ENCODE data around the gene PRIM2.

The PRIM2 gene

GRCh38 chr6:57302477-57302876, 15.0 kb upstream of the PRIM2 start:
- ChIA-PET POLR2A (interaction anchor here (1.1 kb wide), 1 partner anchor 81 kb away, joined by 3 read pairs; no protein-coding TSS in a partner anchor), CTCF (interaction anchor here (1.5 kb wide), 1 partner anchor 14 kb away, joined by 6 read pairs; no protein-coding TSS in a partner anchor)
- Histone ChIP-seq H3K27ac (ENCODE audit: extremely low read depth, low read depth, low read length) (no peak overlapping the region), H3K4me3 (ENCODE audit: low read depth, low read length) (no peak overlapping the region), H3K36me3 (ENCODE audit: control insufficient read depth in 2 of 2, insufficient read depth in 1 of 2, low read length in 2 of 2) (no peaks in the 10 kb centered on the region), H3K4me1 (ENCODE audit: control insufficient read depth, insufficient read depth, low read length) (0 out of 2 replicates have a peak, but pooled peaks cover 4% of the 10 kb centered on the region), H3K9me3 (ENCODE audit: control insufficient read depth, insufficient read depth, low read depth, low read length) (no peaks in the 10 kb centered on the region)
- TF ChIP-seq ZNF768 (tag by site-specific recombination; IDR thresholded peaks at IDR 0.05) (no peak), PRDM6 (tag by site-specific recombination; IDR thresholded peaks at IDR 0.05) (peak; percentile 60)

GRCh38 chr6:57303931-57304681, 13.3 kb upstream of the PRIM2 start:
- H3K9me3 ChIP-seq (ENCODE audit: control insufficient read depth, insufficient read depth, low read depth, low read length), result no peaks in the 10 kb centered on the region
- H3K4me3 ChIP-seq (ENCODE audit: low read depth, low read length), result no peak overlapping the region
- H3K36me3 ChIP-seq (ENCODE audit: control insufficient read depth in 2 of 2, insufficient read depth in 1 of 2, low read length in 2 of 2), result no peaks in the 10 kb centered on the region
- 0 out of 2 replicates have a peak, but pooled peaks cover 4% of the 10 kb centered on the region for H3K4me1 ChIP-seq (ENCODE audit: control insufficient read depth, insufficient read depth, low read length)
- CTCF ChIA-PET, result interaction anchor here (0.6 kb wide), 1 partner anchor 16 kb away, joined by 3 read pairs; no protein-coding TSS in a partner anchor
- TF ChIP-seq ZNF624 (tag by site-specific recombination; IDR thresholded peaks at IDR 0.05) (no peak), ZNF76 (tag by site-specific recombination; IDR thresholded peaks at IDR 0.05; ENCODE audit: borderline replicate concordance, low read depth) (no peak), ZNF623 (tag by site-specific recombination; IDR thresholded peaks at IDR 0.05) (no peak), PRDM6 (tag by site-specific recombination; IDR thresholded peaks at IDR 0.05) (peak; percentile 13; the same call in 1 of the 2 replicates), ZNF791 (tag by site-specific recombination; IDR thresholded peaks at IDR 0.05) (no peak), ZNF19 (tag by site-specific recombination; IDR thresholded peaks at IDR 0.05; ENCODE audit: low read depth) (no peak)
- POLR2A ChIA-PET, result no interaction called here
- no peak overlapping the region for H3K27ac ChIP-seq (ENCODE audit: extremely low read depth, low read depth, low read length)

GRCh38 chr6:57305107-57305506, 12.3 kb upstream of the PRIM2 start:
- ChIA-PET POLR2A (no interaction called here), CTCF (interaction anchor here (0.9 to 1.6 kb wide), 2 partner anchors 11 to 668 kb away, joined by 3 to 17 read pairs; no protein-coding TSS in a partner anchor)
- Histone ChIP-seq H3K4me3 (ENCODE audit: low read depth, low read length) (no peak overlapping the region), H3K36me3 (ENCODE audit: control insufficient read depth in 2 of 2, insufficient read depth in 1 of 2, low read length in 2 of 2) (no peaks in the 10 kb centered on the region), H3K9me3 (ENCODE audit: control insufficient read depth, insufficient read depth, low read depth, low read length) (no peaks in the 10 kb centered on the region), H3K4me1 (ENCODE audit: control insufficient read depth, insufficient read depth, low read length) (0 out of 2 replicates have a peak, but pooled peaks cover 4% of the 10 kb centered on the region), H3K27ac (ENCODE audit: extremely low read depth, low read depth, low read length) (no peak overlapping the region)
- TF ChIP-seq ZNF596 (tag by site-specific recombination; IDR thresholded peaks at IDR 0.05) (no peak), ZNF629 (tag by site-specific recombination; IDR thresholded peaks at IDR 0.05) (no peak)

- ChIA-PET CTCF (interaction anchor here (0.9 to 1.6 kb wide), 2 partner anchors 11 to 669 kb away, joined by 3 to 17 read pairs; no protein-coding TSS in a partner anchor), POLR2A (no interaction called here)
- Histone ChIP-seq H3K27ac (ENCODE audit: extremely low read depth, low read depth, low read length) (no peak overlapping the region), H3K9me3 (ENCODE audit: control insufficient read depth, insufficient read depth, low read depth, low read length) (no peaks in the 10 kb centered on the region), H3K4me1 (ENCODE audit: control insufficient read depth, insufficient read depth, low read length) (0 out of 2 replicates have a peak, but pooled peaks cover 4% of the 10 kb centered on the region), H3K36me3 (ENCODE audit: control insufficient read depth in 2 of 2, insufficient read depth in 1 of 2, low read length in 2 of 2) (no peaks in the 10 kb centered on the region), H3K4me3 (ENCODE audit: low read depth, low read length) (no peak overlapping the region)
- TF ChIP-seq PRDM1 (tag by site-specific recombination; IDR thresholded peaks at IDR 0.05), result no peak
- no peak for TF ChIP-seq BCL6B (tag by site-specific recombination; IDR thresholded peaks at IDR 0.05)
- TF ChIP-seq SALL2 (tag by site-specific recombination; IDR thresholded peaks at IDR 0.05; ENCODE audit: borderline replicate concordance), result no peak
- TF ChIP-seq ZNF23 (tag by site-specific recombination; IDR thresholded peaks at IDR 0.05; ENCODE audit: borderline replicate concordance), result no peak
- no peak for TF ChIP-seq ZNF398 (tag by site-specific recombination; IDR thresholded peaks at IDR 0.05)
- TF ChIP-seq ZXDB (tag by site-specific recombination; IDR thresholded peaks at IDR 0.05), result no peak
- no peak for TF ChIP-seq ZNF560 (tag by site-specific recombination; IDR thresholded peaks at IDR 0.05; ENCODE audit: borderline replicate concordance)
- no peak for TF ChIP-seq ZNF26 (tag by site-specific recombination; IDR thresholded peaks at IDR 0.05)
- no peak for TF ChIP-seq ZNF785 (tag by site-specific recombination; IDR thresholded peaks at IDR 0.05)
These were observed 11.7 kb upstream of the PRIM2 start for GRCh38 chr6:57305761-57306160.

Measured in HEK293 (cell line).